Measurements from ENCODE around the gene LMX1A. TPM values are rescaled to one million over a fixed set of nuclear protein-coding genes. Genes with fewer than 3 reads are reported as not detected.

LMX1A gene
- total RNA-seq, 2 experiments from 2014 or later: not detected

GRCh38 chr1:165364568-165365133, 8.1 kb upstream of the LMX1A start:
- intact Hi-C loops (cut with micrococcal nuclease): no loop called here
- TF ChIP-seq, protein P1, sequence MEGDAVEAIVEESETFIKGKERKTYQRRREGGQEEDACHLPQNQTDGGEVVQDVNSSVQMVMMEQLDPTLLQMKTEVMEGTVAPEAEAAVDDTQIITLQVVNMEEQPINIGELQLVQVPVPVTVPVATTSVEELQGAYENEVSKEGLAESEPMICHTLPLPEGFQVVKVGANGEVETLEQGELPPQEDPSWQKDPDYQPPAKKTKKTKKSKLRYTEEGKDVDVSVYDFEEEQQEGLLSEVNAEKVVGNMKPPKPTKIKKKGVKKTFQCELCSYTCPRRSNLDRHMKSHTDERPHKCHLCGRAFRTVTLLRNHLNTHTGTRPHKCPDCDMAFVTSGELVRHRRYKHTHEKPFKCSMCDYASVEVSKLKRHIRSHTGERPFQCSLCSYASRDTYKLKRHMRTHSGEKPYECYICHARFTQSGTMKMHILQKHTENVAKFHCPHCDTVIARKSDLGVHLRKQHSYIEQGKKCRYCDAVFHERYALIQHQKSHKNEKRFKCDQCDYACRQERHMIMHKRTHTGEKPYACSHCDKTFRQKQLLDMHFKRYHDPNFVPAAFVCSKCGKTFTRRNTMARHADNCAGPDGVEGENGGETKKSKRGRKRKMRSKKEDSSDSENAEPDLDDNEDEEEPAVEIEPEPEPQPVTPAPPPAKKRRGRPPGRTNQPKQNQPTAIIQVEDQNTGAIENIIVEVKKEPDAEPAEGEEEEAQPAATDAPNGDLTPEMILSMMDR (IDR thresholded peaks at IDR 0.05): no peak
- Mint-ChIP-seq H3K27ac (no peak overlapping the region), H3K4me1 (ENCODE audit: low read depth) (no peaks in the 10 kb centered on the region), H3K9me3 (no peaks in the 10 kb centered on the region), H3K27me3 (peaks cover 48% of the 10 kb centered on the region), H3K36me3 (ENCODE audit: low read depth) (no peaks in the 10 kb centered on the region), H3K4me3 (no peak overlapping the region)
- DNase-seq: no peak
- ChIA-PET CTCF (interaction anchor here (1.1 kb wide), 1 partner anchor 25 kb away, joined by 3 read pairs; no protein-coding TSS in a partner anchor), POLR2A (no interaction called here)
- no peak for ATAC-seq

GRCh38 chr1:165356876-165357275, 361 bp upstream of the LMX1A start:
- Mint-ChIP-seq H3K27ac (no peak overlapping the region), H3K36me3 (ENCODE audit: low read depth) (no peaks in the 10 kb centered on the region), H3K4me3 (no peak overlapping the region), H3K27me3 (peaks cover 68% of the 10 kb centered on the region), H3K4me1 (ENCODE audit: low read depth) (peaks cover 5% of the 10 kb centered on the region), H3K9me3 (no peaks in the 10 kb centered on the region)
- intact Hi-C loops (cut with micrococcal nuclease): loop anchor here (10.0 kb wide), 2 partner anchors 122 to 212 kb away; no protein-coding TSS in a partner anchor
- CTCF ChIA-PET: interaction anchor here (1.6 to 5.5 kb wide), 2 partner anchors 12 to 244 kb away, joined by 3 to 35 read pairs; no protein-coding TSS in a partner anchor
- TF ChIP-seq, protein P1 (IDR thresholded peaks at IDR 0.05): no peak
- POLR2A ChIA-PET: no interaction called here
- DNase-seq (no peak), ATAC-seq (no peak)

DNA sequence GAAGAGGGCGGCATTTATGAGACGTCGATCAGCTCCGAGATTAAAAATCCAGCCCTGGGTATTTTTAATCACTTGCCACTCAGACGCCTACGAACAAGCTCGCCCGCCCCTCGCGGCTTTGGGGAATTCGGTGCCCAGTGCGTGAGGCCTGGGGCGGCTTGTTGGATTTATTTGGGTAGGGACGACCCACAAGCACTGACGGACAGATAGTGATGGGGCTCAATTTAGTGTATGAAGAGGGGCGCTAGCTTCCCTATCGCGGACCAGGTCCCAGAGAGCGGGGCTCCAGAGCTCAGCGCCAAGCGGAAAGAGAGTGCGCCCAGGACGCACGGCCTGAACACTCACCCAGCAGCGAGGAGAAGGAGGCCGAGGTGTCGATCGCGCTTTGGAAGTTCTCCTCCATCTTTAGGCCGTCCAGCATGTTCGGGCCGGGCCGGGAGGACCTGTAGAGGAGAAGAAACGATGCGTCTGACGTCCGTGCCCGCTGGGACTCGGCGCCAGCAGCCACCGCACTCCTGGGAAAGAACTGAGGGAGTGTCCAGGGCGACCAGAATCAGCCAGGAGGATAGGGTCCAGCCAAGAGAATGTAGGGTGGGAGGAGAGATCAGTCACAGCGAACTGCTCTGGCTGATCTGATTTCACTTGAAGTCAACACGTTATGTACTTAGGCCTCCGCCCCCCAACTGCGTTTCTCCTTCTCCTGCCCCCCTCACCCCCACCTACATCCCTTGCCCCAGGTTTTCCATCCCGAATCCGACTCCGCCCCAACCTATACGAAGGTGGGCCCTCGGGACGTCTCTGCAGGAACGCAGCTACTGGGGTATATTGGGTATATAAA, 1.2 kb downstream of the LMX1A start:
- Mint-ChIP-seq H3K27me3 (peaks cover 71% of the 10 kb centered on the region), H3K4me1 (ENCODE audit: low read depth) (peaks cover 5% of the 10 kb centered on the region), H3K36me3 (ENCODE audit: low read depth) (no peaks in the 10 kb centered on the region), H3K4me3 (no peak overlapping the region), H3K27ac (no peak overlapping the region), H3K9me3 (no peaks in the 10 kb centered on the region)
- intact Hi-C loops (cut with micrococcal nuclease): loop anchor here (10.0 kb wide), 2 partner anchors 121 to 211 kb away; no protein-coding TSS in a partner anchor
- ChIA-PET POLR2A (no interaction called here), CTCF (interaction anchor here (1.4 to 1.6 kb wide), 3 partner anchors 12 to 245 kb away, joined by 3 to 9 read pairs (median 5); no protein-coding TSS in a partner anchor)
- no peak for DNase-seq
- TF ChIP-seq, protein P1 (IDR thresholded peaks at IDR 0.05): no peak
- ATAC-seq: no peak

DNA sequence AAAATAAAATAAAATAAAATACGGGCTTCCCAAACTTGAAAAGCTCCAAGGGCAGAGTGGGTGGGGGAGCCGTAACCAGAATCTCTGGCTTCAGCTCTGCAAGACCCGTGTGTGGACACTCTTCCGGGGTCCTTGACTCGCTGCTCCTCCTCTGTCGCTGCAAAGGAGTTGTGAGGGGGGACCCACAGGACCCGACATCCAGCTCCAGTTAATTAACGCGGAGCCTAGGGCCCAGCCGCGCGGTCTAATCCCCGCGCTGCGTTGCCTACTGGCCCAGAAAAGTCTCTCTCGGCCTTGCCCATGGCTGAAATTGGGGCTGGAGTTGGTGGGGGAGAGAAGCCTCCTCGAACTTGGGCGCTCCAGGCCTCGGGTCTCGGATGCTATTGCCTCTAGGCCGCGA, 1.8 kb downstream of the LMX1A start:
- TF ChIP-seq, protein P1 (IDR thresholded peaks at IDR 0.05): no peak
- H3K36me3 Mint-ChIP-seq (ENCODE audit: low read depth): no peaks in the 10 kb centered on the region
- H3K27ac Mint-ChIP-seq: no peak overlapping the region
- peaks cover 71% of the 10 kb centered on the region for H3K27me3 Mint-ChIP-seq
- ATAC-seq (no peak), DNase-seq (no peak)
- ChIA-PET POLR2A (no interaction called here), CTCF (interaction anchor here (1.4 to 1.6 kb wide), 2 partner anchors 13 to 15 kb away, joined by 5 to 9 read pairs; no protein-coding TSS in a partner anchor)
- no peaks in the 10 kb centered on the region for H3K9me3 Mint-ChIP-seq
- intact Hi-C loops (cut with micrococcal nuclease): loop anchor here (10.0 kb wide), 2 partner anchors 120 to 210 kb away; no protein-coding TSS in a partner anchor
- H3K4me1 Mint-ChIP-seq (ENCODE audit: low read depth): peaks cover 5% of the 10 kb centered on the region
- H3K4me3 Mint-ChIP-seq: no peak overlapping the region

Measured in activated CD8-positive, alpha-beta T cell treated with anti-CD3 and anti-CD28 coated beads for 36 hours (primary cell).